Inflammatory macrophage treated with lipopolysaccharide for 4 hours (primary cell): ENCODE data around the gene AUTS2.
A peak's percentile ranks its signal among the peaks of the same experiment; 100 is the strongest.

Source experiments
- DNase-seq: peaks from one replicate; pipeline ENCODE4 v3.0.0-alpha.2; 2020

AUTS2 gene

DNA sequence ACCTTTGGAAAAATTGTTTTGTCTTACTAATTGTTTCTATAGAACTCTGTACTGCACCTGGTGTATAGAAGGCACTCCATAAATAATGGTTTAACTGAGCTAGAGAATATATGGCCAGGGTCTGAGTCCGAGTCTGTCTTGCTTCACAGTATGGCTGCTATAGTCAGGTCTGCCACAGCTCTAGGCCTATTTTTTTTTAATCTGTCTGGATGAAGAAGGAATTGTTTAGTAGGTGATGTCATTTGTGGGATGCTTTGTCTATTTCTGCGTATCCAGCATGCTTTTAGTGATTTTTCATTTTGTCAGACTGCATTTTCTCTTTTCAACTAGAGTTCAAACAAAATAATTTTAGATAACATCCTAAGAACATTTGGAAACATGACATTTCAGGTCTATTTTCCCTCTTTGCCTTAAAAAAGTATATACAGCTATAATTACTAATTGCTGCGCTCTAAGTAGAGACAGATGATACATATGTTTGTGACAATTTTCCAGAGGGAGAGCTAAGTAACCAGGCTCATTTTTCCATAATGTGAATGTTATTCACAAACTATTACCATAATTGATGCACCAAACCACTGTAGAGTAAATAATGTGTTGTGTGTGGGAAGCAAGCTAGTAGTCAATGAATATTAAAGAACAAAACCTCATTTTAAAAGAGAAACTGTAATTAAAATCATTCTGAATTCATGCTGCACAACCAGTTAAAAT, 361.7 kb downstream of the AUTS2 start:
- DNase-seq: no peak

DNA sequence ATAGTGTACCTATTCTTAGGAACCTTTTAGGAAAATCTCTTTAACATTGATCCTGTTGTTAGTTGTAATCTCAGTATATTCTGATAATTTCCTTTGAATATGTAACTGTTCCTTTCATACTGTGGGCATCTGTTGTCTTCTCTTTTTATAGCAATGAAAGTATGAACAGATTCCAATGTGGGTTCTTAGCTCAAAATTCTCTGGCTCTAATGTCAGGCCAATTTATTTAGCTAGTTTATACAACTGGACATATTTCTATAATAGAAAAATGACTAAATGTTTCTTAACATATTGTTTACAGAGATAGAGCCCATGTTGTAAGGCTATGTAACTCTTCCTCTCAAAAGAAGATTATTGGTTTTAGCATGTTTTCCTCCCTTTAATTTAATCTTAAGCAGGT, 363.2 kb downstream of the AUTS2 start:
- DNase-seq: no peak

GRCh38 chr7:69962186-69963065, 364.2 kb downstream of the AUTS2 start:
- DNase-seq: peak; percentile 1

- no peak for DNase-seq
These were observed 365.1 kb downstream of the AUTS2 start for GRCh38 chr7:69963393-69963792.

DNA sequence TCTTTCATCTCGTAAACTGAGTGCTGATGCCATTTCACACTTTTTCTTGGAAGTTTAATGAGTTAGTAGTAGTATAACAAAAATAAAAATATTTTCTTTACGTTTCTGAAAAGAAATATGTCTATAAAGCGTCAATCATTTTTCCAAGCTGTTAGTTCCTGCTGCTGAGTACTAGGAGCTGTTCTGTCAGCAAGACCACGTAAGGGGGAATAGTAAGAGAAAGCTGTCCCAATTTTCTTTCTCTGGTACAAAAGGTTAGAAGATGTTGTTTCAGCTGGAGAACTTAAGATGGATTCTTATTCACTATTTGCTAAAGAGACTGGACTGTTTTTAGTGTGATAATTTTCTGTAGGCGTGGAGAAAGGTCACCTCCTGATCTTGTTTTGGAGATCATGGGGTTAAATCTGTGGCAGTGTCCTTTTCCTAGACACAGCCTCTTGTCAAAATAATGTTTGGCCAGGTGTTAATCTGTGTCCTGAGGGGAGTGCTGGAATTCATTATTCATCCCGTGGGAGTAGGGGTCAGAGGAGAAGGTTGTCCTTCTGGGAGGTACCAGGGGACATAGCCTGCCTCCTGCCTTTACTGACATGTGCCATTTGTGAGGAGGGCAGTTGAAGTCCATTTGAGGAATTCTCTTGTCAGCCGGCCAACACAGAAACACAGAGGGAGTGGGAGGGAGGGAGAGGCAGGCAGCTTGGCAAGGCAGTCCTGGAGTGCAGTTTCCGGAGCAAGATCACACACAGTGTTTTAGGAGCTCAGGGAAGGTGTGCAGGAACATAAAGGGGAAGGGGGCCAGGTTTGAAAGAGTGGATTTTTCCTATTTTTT, 368.7 kb downstream of the AUTS2 start:
- DNase-seq: no peak

- DNase-seq: no peak
These were observed 369.6 kb downstream of the AUTS2 start for GRCh38 chr7:69967689-69968450.

- no peak for DNase-seq
These were observed 370.8 kb downstream of the AUTS2 start for GRCh38 chr7:69968969-69969556.

DNA sequence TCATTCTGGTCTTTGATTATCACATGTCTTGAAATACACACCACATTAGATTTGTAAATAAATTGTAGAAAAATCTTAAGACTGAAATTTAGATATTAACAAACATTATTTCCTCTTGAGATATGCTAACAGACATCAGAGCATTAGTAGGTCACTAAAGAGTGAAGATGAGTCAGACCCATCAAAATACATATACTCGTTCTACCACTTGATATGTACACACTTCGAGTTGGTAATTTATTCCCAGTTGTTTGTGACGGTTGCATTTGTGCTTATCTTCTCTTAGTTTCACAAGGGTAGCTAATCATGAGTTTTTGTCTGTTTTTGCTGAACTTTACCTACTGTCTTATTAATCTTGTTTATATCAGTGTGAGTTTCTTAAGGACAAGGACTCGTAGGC, 383.4 kb downstream of the AUTS2 start:
- DNase-seq: no peak

DNA sequence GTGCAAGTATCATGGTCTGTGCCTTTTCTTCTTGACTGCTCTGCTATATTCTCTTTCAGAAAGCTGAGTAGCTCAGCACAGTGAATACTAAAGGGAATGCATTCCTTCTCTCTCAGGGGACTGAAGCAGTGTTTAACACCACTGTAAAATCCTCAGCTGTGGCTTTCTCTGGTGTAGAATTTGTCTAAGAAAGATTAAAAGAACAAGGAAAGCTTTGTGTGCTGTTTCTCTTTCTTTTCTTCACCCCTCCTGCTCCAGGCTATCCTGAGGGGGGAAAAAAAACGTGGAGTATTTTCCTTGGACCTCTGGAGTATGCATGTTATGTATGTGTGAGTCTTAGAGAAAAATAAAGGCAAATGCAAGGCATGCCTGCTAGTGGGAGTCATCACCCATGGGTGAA, 383.9 kb downstream of the AUTS2 start:
- DNase-seq: no peak

DNA sequence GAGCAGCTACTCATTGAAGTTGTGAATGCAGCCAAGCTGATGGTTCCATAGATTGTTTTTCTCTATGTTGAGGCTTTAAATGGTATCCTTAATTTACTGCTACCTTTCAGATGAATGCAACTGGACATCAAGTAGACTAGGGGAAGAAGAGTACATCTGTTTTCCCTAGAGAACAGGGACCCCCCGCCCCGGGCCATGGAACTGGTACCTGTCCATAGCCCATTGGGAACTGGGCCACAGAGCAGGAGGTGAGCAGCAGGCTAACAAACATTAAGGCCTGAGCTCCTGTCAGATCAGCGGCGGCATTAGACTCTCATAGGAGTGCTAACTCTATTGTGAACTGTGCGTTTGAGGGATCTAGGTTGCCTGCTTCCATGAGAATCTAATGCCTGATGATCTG, 391.3 kb downstream of the AUTS2 start:
- DNase-seq: no peak

DNA sequence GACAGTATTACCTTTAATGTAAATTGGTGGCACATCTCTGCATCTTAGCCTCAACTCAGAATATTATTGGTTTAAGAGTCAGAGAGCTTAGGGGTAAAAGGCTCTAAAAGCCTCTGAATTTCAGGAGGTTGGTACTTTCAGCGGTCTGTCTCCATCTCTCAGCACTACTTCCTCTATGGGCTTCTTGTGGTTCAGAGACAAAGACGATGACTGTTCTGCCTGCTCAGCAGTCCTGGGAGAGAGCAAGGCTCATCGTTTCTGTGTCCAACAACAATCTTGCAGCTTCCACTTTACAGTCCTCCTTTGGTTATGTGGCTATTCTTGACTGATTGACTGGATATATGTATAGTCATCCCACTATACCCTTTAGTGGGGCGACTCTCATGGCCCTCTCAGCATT, 394.7 kb downstream of the AUTS2 start:
- DNase-seq: peak; percentile 5

DNA sequence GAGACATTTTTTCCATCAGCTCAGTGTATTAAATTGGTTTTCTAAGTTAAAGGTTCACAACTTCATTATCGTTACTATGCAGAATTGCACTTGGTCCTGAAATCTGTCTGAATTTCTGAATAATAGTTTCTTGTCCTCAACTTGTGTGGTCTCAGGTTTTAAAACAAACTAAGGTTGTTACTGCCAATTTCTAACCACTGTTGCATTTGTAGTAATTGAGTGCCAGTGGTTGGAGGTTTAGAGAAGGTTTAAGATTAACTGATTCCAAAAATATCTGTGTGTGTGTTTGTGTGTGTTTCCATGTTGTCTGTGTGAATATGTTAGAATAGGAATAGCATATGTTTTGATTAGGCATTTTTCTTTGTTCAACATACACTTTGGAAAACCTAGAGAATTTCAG, 395.9 kb downstream of the AUTS2 start:
- DNase-seq: no peak

DNA sequence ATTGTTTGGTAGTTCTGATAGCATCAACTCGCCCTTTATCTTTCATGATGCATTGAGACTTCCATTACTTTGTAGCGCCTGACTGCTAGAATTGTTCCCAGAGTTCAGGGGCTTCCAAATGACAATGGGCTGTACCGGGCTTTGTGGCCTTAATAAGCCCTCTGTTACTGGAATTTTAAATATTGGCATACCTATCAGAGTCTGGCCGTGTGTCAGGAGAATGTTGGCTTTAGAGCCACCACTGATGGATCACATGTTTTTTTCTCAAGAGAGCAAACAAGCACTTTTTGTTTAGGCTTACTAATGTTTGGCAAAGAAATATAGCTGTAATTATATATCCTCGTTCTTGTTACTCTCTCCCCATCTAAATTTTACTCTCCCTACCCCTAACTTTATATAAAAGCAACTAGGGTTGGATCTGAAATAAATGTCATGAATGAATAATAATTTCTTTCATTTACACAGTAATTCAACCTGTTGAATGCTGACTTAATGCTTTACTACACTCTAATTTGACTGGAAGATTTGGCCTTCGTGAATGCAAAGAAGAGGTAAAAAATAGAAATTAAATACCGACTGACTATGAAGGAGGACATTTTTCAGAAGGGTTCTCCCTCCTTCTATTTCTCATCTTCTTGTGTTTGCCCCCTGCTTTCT, 396.7 kb downstream of the AUTS2 start:
- no peak for DNase-seq

DNA sequence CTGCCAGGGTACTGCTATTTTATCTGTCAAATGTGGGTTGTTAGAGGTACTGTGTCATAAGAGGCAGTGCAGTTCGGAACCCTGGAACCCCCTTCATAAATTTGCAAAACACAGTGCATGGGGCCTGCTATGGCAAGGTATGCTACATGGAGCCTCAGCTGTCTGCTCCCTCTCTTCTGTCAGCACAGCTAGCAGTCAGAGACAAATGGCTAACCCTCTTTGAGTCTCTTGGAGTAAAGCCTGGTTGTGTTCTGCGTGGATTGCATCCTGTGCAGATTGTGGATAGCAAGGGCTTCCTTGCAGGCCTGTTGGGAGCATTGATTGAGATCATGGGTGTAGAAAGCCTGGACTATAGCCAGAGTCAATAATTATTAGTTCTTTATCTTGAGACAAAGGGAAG, 397.8 kb downstream of the AUTS2 start:
- no peak for DNase-seq

DNA sequence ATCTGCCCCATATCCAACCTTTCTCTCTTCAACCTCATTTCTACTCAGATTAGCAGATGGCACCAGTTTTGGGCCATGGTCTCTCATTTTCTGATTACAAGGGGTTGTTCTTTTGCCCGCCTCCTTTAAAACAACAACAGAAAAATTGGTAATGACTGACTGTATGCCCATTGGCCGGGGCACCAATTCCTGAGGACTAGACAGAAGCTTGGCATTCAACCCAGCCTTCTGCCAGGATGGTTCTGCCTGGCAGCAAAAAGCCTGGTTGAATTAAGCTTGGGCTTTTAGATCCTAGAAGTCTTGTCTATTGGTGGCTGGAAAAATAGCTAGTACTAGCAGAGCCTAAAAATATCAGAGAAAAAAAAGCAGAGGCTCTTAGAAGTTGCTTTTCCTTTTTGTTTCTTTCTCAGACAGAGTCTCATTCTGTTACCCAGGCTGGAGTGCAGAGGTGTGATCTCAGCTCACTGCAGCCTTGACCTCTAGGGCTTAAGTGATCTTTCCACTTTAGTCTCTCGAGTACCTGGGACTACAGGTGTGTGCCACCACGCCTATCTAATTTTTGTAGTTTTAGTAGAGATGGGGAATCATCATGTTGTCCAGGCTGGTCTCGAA, 402.6 kb downstream of the AUTS2 start:
- DNase-seq: no peak

- DNase-seq: no peak
These were observed 407.2 kb downstream of the AUTS2 start for GRCh38 chr7:70005480-70005879.

DNA sequence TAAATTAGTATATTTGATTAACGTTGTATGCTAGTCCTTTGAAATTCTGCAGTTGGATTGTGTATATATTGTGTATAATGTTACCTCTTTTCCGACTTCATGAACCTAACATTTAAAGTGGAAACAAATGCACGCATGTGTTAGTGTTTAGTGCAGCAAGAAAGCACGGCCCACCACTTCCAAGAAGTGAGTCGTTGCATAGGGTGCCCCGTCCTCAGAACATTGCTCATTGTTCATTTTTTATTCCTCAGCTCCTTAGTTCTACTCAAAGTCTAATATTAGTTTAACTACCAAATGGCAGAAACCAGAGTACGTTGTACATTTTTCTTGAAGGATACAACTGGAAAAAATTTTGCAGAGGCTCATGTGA, 407.6 kb downstream of the AUTS2 start:
- no peak for DNase-seq

- DNase-seq: no peak
These were observed 408.1 kb downstream of the AUTS2 start for GRCh38 chr7:70006261-70006920.

GRCh38 chr7:70008466-70008865, 410.2 kb downstream of the AUTS2 start:
- DNase-seq: peak; percentile 53

GRCh38 chr7:70014472-70015177, 416.4 kb downstream of the AUTS2 start:
- no peak for DNase-seq
